Fibroblast of pulmonary artery (primary cell): ENCODE results near the gene LY86.

ENCODE experiments used
- DNase-seq: peaks from one replicate; pipeline ENCODE4 v3.0.0-alpha.2; 2010; ENCODE audit warnings: low read depth
- H3K4me3 ChIP-seq: replicated peaks from 2 replicates; pipeline ENCODE4 v1.5.1; 2011; ENCODE audit warnings: low read depth, mild to moderate bottlenecking, control low read depth, low read length, moderate library complexity
- CTCF ChIP-seq: IDR thresholded peaks from 2 replicates; pipeline ENCODE4 v1.5.1; 2011; ENCODE audit warnings: mild to moderate bottlenecking, control low read depth, low read length, inconsistent platforms; ENCODE audit errors: missing control alignments

Gene LY86

GRCh38 chr6:6699741-6700367, 111.3 kb downstream of the LY86 start:
- peak; percentile 96 for DNase-seq
- TF ChIP-seq CTCF: no peak

GRCh38 chr6:6700407-6701270, 112.1 kb downstream of the LY86 start:
- H3K4me3 ChIP-seq: no peak overlapping the region
- TF ChIP-seq CTCF: no peak
- no peak for DNase-seq

More at GRCh38 chr6:6699741-6700367, 111.3 kb downstream of the LY86 start:
- no peak overlapping the region for H3K4me3 ChIP-seq

- H3K4me3 ChIP-seq: no peak overlapping the region
- no peak for TF ChIP-seq CTCF
- DNase-seq: no peak
Measured at GRCh38 chr6:6701864-6702263, 113.3 kb downstream of the LY86 start.

GRCh38 chr6:6703699-6704098, 115.2 kb downstream of the LY86 start:
- H3K4me3 ChIP-seq: no peak overlapping the region
- TF ChIP-seq CTCF: no peak
- DNase-seq: no peak
